ENCODE data around the gene TAS2R20.
A peak's percentile ranks its signal among the peaks of the same experiment; 100 is the strongest.

DNA sequence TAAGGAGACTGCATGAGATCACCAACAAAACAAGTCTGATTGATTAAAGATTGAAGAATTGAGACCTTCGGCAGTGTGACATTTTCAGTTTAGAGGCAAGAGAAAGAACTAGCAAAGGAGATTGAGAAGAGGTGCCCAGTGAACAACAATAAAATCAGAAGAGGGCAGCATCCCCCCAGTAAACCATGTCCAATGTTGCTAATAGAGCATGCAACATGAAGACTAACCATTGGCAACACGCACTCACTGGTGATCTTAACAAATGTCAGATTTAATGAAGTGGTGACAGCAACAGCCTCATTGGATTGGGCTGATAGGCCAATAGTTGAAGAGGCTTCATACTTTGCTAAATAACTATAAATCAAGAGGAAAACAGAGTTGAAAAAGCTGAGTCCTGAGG lies 38.3 kb downstream of the TAS2R20 start:
- TF ChIP-seq, protein P1, sequence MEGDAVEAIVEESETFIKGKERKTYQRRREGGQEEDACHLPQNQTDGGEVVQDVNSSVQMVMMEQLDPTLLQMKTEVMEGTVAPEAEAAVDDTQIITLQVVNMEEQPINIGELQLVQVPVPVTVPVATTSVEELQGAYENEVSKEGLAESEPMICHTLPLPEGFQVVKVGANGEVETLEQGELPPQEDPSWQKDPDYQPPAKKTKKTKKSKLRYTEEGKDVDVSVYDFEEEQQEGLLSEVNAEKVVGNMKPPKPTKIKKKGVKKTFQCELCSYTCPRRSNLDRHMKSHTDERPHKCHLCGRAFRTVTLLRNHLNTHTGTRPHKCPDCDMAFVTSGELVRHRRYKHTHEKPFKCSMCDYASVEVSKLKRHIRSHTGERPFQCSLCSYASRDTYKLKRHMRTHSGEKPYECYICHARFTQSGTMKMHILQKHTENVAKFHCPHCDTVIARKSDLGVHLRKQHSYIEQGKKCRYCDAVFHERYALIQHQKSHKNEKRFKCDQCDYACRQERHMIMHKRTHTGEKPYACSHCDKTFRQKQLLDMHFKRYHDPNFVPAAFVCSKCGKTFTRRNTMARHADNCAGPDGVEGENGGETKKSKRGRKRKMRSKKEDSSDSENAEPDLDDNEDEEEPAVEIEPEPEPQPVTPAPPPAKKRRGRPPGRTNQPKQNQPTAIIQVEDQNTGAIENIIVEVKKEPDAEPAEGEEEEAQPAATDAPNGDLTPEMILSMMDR (conservative IDR thresholded peaks at IDR 0.05; ENCODE audit: low read depth in 2 of 2) = peak in 1 of 2 experiments; percentile 33; a peak in 2 of 4 replicates
- no peak for TF ChIP-seq EZH2phosphoT487 (IDR thresholded peaks at IDR 0.05; ENCODE audit: unreplicated experiment)
- no peak for TF ChIP-seq EZH2 (IDR thresholded peaks at IDR 0.05; ENCODE audit: low read depth, unreplicated experiment)
- no peak for TF ChIP-seq ZNF331 (CRISPR knock-in tag; IDR thresholded peaks at IDR 0.05; ENCODE audit: low read depth)
- TF ChIP-seq CREB1 (CRISPR knock-in tag; IDR thresholded peaks at IDR 0.05; ENCODE audit: low read depth) = no peak
- TF ChIP-seq, protein P2, sequence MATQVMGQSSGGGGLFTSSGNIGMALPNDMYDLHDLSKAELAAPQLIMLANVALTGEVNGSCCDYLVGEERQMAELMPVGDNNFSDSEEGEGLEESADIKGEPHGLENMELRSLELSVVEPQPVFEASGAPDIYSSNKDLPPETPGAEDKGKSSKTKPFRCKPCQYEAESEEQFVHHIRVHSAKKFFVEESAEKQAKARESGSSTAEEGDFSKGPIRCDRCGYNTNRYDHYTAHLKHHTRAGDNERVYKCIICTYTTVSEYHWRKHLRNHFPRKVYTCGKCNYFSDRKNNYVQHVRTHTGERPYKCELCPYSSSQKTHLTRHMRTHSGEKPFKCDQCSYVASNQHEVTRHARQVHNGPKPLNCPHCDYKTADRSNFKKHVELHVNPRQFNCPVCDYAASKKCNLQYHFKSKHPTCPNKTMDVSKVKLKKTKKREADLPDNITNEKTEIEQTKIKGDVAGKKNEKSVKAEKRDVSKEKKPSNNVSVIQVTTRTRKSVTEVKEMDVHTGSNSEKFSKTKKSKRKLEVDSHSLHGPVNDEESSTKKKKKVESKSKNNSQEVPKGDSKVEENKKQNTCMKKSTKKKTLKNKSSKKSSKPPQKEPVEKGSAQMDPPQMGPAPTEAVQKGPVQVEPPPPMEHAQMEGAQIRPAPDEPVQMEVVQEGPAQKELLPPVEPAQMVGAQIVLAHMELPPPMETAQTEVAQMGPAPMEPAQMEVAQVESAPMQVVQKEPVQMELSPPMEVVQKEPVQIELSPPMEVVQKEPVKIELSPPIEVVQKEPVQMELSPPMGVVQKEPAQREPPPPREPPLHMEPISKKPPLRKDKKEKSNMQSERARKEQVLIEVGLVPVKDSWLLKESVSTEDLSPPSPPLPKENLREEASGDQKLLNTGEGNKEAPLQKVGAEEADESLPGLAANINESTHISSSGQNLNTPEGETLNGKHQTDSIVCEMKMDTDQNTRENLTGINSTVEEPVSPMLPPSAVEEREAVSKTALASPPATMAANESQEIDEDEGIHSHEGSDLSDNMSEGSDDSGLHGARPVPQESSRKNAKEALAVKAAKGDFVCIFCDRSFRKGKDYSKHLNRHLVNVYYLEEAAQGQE (IDR thresholded peaks at IDR 0.05; ENCODE audit: unreplicated experiment) = no peak
- no peak for TF ChIP-seq POLR2AphosphoS5 (IDR thresholded peaks at IDR 0.05; ENCODE audit: low read depth)
